Measurements from ENCODE around the gene KRTAP12-4. TPM values are rescaled to one million over a fixed set of nuclear protein-coding genes. Genes with fewer than 3 reads are reported as not detected.
"Not testable (repeated sequence)": the region's sequence is repeated elsewhere in the genome, so short reads cannot be mapped to it uniquely, and the experiment has no call there.

The KRTAP12-4 gene
- total RNA-seq, 1 donor from 2014 or later, result not detected

DNA sequence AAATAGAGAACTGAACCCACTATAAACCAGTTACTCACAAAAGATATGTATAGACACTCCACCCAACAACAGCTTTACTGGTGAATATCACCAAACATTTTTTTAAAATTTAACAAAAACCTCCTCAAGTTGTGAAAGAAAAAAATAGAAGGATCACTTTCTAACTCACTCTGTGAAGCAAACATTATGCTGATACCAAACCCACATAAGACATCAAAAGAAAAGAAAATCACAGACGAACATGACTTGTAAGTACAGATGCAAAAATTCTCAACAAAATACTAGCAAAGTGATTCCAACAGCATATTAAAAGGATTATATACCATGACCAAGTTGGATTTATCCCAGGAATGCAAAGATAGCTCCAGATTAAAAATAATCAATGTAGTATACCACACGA is 37.2 kb upstream of the KRTAP12-4 start:
- Mint-ChIP-seq H3K4me3 (no peak overlapping the region), H3K9me3 (peaks cover 15% of the 10 kb centered on the region), H3K36me3 (ENCODE audit: low read depth) (no peaks in the 10 kb centered on the region), H3K27me3 (peaks cover 28% of the 10 kb centered on the region), H3K4me1 (no peaks in the 10 kb centered on the region), H3K27ac (no peak overlapping the region)
- DNase-seq, result no peak
- TF ChIP-seq, protein P1, sequence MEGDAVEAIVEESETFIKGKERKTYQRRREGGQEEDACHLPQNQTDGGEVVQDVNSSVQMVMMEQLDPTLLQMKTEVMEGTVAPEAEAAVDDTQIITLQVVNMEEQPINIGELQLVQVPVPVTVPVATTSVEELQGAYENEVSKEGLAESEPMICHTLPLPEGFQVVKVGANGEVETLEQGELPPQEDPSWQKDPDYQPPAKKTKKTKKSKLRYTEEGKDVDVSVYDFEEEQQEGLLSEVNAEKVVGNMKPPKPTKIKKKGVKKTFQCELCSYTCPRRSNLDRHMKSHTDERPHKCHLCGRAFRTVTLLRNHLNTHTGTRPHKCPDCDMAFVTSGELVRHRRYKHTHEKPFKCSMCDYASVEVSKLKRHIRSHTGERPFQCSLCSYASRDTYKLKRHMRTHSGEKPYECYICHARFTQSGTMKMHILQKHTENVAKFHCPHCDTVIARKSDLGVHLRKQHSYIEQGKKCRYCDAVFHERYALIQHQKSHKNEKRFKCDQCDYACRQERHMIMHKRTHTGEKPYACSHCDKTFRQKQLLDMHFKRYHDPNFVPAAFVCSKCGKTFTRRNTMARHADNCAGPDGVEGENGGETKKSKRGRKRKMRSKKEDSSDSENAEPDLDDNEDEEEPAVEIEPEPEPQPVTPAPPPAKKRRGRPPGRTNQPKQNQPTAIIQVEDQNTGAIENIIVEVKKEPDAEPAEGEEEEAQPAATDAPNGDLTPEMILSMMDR (IDR thresholded peaks at IDR 0.05), result no peak
- no peak for ATAC-seq (ENCODE audit: low read depth)
- intact Hi-C loops (cut with micrococcal nuclease), result no loop called here
- POLR2A ChIA-PET, result no interaction called here
- CTCF ChIA-PET, result no interaction called here

DNA sequence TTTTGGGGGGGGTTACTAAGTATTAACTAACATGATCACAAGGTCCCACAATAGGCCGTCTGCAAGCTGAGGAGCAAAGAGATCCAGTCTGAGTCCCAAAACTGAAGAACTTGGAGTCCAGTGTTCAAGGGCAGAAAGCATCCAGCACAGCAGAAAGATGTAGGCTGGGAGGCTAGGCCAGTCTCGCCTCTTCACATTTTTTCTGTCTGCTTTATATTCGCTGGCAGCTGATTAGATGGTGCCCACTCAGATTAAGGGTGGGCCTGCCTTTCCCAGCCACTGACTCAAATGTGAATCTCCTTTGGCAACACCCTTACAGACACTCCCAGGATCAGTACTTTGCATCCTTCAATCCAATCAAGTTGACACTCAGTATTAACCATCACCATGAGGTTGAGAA is 35.3 kb upstream of the KRTAP12-4 start:
- POLR2A ChIA-PET; H3K4me1 Mint-ChIP-seq; H3K27ac Mint-ChIP-seq; ATAC-seq (ENCODE audit: low read depth); H3K4me3 Mint-ChIP-seq; H3K36me3 Mint-ChIP-seq (ENCODE audit: low read depth); DNase-seq; CTCF ChIA-PET; intact Hi-C loops (cut with micrococcal nuclease): not testable (repeated sequence)
- peaks cover 15% of the 10 kb centered on the region for H3K9me3 Mint-ChIP-seq
- H3K27me3 Mint-ChIP-seq, result peaks cover 24% of the 10 kb centered on the region

DNA sequence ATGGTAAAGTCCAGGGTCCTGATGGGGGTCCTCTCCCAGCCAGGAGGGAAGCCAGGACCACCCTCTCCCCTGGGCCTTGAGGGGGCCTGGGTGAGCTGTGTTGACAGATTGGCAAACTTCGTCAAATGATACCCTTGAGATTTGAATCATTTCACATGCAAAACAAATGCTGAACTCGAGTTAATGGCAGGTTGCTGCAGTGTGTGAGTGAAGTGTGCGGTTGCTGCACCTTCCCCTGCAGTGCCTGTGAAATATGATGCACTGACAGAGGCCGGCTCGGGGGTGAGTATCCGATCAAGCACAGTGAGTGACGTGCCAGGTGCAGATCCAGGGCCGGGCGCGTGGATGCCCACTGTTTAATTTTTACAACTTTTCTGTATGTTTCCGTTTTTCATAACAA is 33.2 kb upstream of the KRTAP12-4 start:
- H3K27ac Mint-ChIP-seq, result no peak overlapping the region
- TF ChIP-seq, protein P1 (IDR thresholded peaks at IDR 0.05), result no peak
- H3K9me3 Mint-ChIP-seq, result peaks cover 7% of the 10 kb centered on the region
- CTCF ChIA-PET, result no interaction called here
- peaks cover 26% of the 10 kb centered on the region for H3K27me3 Mint-ChIP-seq
- no peak for ATAC-seq (ENCODE audit: low read depth)
- no peak for DNase-seq
- no peaks in the 10 kb centered on the region for H3K36me3 Mint-ChIP-seq (ENCODE audit: low read depth)
- no peaks in the 10 kb centered on the region for H3K4me1 Mint-ChIP-seq
- POLR2A ChIA-PET, result no interaction called here
- intact Hi-C loops (cut with micrococcal nuclease), result no loop called here
- no peak overlapping the region for H3K4me3 Mint-ChIP-seq

DNA sequence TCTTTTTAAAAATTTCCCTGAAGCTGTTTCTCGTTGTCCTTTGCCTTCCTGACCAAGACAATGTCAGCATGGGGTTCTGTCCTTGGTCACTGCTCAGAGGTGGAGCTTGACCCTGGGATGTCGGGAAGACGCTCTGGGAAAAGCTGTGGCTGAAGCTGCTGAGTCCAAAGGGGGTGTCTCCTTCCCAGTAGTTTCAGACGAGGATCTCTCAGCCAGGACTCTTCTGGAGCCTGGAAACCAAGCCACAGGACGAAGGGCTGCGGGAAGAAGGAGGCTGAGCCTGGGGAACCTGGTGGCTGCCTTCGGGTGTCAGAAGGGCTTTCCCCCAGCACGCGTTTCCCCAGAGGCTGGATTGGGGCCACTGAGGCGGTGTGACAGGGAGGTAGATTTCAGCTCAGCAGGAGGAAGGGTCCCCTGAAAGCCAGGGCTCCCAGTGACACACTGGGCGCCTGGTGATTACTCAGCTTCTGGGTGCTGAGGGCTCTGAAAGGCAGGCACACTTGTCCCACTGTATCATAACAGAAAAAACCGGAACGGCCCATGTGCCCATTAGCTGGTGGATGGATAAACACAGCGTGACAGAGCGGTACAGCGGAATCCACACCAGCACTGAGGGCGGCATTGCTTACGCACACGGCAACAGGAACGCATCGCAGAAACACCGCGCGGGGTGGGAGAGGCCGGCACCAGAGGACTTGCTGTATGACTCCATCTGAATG is 32.5 kb upstream of the KRTAP12-4 start:
- no peak for DNase-seq
- Mint-ChIP-seq H3K4me3 (no peak overlapping the region), H3K27me3 (peaks cover 32% of the 10 kb centered on the region), H3K27ac (no peak overlapping the region), H3K9me3 (no peaks in the 10 kb centered on the region), H3K36me3 (ENCODE audit: low read depth) (no peaks in the 10 kb centered on the region), H3K4me1 (no peaks in the 10 kb centered on the region)
- no peak for ATAC-seq (ENCODE audit: low read depth)
- TF ChIP-seq, protein P1 (IDR thresholded peaks at IDR 0.05), result no peak
- ChIA-PET POLR2A (no interaction called here), CTCF (no interaction called here)
- intact Hi-C loops (cut with micrococcal nuclease), result no loop called here

DNA sequence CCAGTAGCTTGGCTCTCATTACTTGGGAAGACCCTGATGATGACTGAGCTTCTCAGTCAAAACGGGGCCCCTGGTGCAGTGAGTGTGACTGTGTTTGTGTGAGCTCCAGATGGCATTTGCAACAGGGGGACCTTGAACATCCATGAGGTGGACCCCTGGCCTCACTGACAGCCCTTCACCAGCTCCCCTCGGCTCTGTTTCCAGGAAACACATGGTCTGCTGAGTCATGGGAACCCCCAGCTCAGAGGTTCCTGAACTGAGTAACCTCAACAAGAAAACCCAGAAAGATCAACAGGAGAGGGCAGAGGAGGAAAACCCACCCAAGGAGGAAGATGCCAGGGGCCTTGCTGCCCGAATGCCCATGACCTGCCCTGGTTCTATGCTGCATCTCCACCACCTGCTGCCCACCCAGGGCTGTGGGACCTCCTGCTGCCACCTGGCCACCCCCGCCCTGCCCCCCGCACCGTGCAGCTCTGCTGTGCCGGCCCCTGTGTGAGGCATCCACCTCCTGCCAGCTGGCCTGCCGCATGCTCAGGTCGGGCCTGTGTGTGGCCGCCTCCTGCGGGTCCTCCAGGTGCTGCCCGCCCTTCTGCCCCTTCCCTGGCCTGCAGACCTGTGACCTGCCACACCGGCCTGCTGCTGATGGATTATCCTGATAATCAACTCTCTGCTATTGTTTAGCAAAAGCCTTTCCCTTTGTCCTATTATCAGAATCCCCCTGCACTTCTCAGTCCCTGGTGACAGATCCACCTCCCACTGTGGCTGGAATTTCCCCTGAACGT is 31.7 kb upstream of the KRTAP12-4 start:
- CTCF ChIA-PET, result no interaction called here
- TF ChIP-seq, protein P1 (IDR thresholded peaks at IDR 0.05), result no peak
- no peak for ATAC-seq (ENCODE audit: low read depth)

DNA sequence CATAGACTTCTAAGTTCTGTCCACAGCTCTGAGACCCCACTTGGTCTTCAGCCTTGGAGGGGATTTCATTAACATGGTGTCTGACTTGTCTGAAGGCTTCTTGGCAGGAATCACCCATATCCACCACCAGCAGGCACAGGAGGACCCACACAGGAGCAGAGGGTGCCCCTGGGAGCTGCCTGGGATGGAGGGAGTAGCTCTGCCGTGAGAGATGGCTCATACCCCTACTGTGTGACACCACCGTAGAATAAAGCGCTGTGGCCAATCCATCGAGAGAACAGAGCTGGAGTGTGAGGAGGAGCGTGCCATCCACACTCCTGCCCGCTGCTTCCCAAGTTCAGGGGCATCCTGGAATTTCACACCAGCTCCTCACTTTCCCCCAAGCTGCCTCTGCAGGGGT is 30.6 kb upstream of the KRTAP12-4 start:
- DNase-seq; H3K36me3 Mint-ChIP-seq (ENCODE audit: low read depth); H3K4me3 Mint-ChIP-seq; POLR2A ChIA-PET; H3K9me3 Mint-ChIP-seq; intact Hi-C loops (cut with micrococcal nuclease); H3K4me1 Mint-ChIP-seq; CTCF ChIA-PET; H3K27ac Mint-ChIP-seq; ATAC-seq (ENCODE audit: low read depth): not testable (repeated sequence)
- H3K27me3 Mint-ChIP-seq, result peaks cover 40% of the 10 kb centered on the region

More for the DNA sequence above, 31.7 kb upstream of the KRTAP12-4 start:
- Mint-ChIP-seq H3K27me3 (peaks cover 34% of the 10 kb centered on the region), H3K4me3 (no peak overlapping the region), H3K4me1 (no peaks in the 10 kb centered on the region), H3K9me3 (no peaks in the 10 kb centered on the region), H3K36me3 (ENCODE audit: low read depth) (no peaks in the 10 kb centered on the region), H3K27ac (no peak overlapping the region)
- DNase-seq, result no peak
- POLR2A ChIA-PET, result no interaction called here
- intact Hi-C loops (cut with micrococcal nuclease), result no loop called here
